ENCODE results near the gene IQGAP2.

IQGAP2 gene

GRCh38 chr5:76714751-76715485 lies 311.8 kb downstream of the IQGAP2 start:
- no peak for DNase-seq (ENCODE audit: low read depth in 2 of 2)

- no peak for DNase-seq (ENCODE audit: low read depth in 2 of 2)
Measured at GRCh38 chr5:76715486-76715735, 312.3 kb downstream of the IQGAP2 start.

- peak; percentile 28 to 35 for DNase-seq (ENCODE audit: low read depth in 2 of 2)
Measured at GRCh38 chr5:76715736-76716455, 312.8 kb downstream of the IQGAP2 start, which contains the start of gene F2R. Gene F2R (plus strand): TSS chr5:76716126. CDS start chr5:76716308, 182 bp downstream.

DNA sequence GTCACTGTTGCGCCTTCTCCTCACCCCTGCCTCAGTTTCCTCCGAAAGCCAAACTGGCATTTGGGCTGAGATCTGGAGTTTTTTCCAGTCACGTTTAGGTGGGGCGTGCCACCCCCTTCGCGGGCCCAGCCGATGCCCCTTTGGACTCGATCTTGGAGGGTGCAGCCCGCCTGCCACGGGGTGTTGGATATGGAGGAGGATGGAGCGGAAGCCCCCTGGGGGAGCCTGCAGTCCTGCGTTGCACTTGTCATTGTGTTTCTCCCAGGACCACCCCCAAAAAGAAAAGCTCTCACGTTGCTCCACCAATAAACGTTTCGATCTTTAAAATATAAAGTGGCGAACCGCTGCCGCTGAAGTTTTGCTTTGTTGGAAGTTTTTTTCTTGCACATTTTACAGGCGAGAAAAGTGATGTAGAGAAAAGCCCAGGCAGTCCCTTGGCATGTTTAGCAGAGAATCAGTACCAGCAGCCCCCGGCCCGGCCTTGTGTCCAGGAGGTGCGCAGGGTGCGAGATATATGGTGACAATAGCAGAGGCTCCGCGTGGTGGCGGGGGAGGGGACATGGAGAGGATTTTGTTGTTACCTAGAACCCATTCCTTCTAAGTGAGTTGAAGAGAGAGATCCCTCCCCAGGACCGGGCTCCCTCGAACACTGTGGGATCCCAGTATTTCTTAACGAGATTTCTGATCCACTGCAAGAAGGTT lies 313.5 kb downstream of the IQGAP2 start:
- no peak for DNase-seq (ENCODE audit: low read depth in 2 of 2)

- no peak for DNase-seq (ENCODE audit: low read depth in 2 of 2)
Measured at GRCh38 chr5:76717222-76718083, 314.4 kb downstream of the IQGAP2 start.

- no peak for DNase-seq (ENCODE audit: low read depth in 2 of 2)
Measured at GRCh38 chr5:76718381-76718832, 315.3 kb downstream of the IQGAP2 start.

GRCh38 chr5:76718880-76719279 lies 315.8 kb downstream of the IQGAP2 start:
- DNase-seq (ENCODE audit: low read depth in 2 of 2), result no peak

- DNase-seq (ENCODE audit: low read depth in 2 of 2), result no peak
Measured at GRCh38 chr5:76720988-76721569, 318.0 kb downstream of the IQGAP2 start.

- no peak for DNase-seq (ENCODE audit: low read depth in 2 of 2)
Measured at GRCh38 chr5:76723266-76723665, 320.2 kb downstream of the IQGAP2 start.

GRCh38 chr5:76723906-76724305 lies 320.8 kb downstream of the IQGAP2 start:
- no peak for DNase-seq (ENCODE audit: low read depth in 2 of 2)

DNA sequence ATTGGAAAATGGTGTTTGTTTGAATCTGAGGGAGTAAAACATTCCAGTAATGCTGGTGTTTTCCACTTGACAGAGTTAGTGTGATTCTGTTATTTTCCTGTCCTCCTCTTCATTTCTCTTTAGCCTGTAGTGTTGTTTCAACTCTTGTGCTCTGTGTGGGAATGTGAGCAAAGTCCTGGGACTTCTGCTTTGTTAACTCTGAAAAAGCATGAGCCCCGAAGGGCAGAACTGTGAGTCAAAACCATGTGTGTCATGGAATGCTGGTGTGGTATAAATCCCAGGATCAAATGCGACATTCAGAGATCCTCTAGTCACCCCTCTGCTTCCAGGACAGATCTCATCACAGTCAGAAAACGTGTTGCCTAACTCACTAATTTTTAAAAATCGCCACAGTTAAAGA lies 321.8 kb downstream of the IQGAP2 start:
- no peak for DNase-seq (ENCODE audit: low read depth in 2 of 2)

DNA sequence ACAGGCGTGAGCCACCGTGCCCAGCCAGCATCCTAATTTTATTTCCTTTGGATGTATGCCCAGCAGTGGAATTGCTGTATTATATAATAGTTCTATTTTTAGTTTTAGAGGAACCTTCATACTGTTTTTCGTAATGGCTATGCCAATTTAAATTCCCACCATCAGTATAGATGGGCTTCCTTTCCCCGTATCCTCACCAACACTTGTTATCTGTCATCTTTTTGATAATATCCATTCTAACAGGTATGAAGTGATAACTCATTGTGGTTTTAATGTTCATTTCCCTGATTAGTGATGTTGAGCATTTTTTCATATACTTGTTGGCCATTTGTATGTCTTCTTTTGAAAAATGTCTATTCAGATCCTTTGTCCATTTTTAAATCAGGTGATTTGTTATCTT lies 325.9 kb downstream of the IQGAP2 start:
- no peak for DNase-seq (ENCODE audit: low read depth in 2 of 2)

DNA sequence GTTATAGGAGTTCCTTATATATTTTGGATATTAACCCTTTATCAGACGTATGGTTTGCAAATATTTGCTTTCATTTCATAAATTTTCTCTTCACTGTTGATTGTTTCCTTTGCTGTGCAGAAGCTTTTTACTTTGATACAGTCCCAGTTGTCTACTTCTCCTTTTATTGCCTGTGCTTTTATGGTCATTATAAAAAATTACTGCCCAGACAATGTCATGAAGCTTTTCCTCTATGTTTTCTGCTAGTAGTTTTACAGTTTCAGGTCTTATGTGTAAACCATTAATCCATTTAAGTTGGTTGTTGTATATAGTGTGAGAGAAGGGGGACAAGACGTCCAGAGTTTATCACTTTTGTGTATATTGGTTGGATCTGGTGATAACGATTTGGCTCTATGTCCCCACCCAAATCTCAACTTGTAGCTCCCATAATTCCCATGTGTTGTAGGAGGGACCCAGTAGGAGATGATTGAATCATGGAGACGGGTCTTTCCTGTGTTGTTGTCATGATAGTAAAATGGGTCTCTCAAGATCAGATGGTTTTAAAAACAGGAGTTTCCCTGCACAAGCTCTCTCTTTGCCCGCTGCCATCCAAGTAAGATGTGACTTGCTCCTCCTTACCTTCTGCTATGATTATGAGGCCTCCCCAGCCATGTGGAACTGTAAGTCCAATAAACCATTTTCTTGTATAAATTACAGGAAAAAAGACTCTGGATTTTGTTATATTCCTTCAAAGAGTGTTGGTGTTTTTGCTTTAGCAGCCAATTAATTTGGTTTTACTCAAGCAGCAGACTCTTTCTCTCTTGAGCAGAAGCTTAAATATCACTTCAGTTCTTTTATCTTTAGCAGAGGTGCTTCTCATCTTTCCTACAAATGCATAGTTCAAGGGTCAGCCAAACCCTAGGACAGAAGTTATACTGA lies 326.5 kb downstream of the IQGAP2 start:
- DNase-seq (ENCODE audit: low read depth in 2 of 2), result no peak

GRCh38 chr5:76732405-76733048 lies 329.4 kb downstream of the IQGAP2 start:
- DNase-seq (ENCODE audit: low read depth in 2 of 2), result no peak

DNA sequence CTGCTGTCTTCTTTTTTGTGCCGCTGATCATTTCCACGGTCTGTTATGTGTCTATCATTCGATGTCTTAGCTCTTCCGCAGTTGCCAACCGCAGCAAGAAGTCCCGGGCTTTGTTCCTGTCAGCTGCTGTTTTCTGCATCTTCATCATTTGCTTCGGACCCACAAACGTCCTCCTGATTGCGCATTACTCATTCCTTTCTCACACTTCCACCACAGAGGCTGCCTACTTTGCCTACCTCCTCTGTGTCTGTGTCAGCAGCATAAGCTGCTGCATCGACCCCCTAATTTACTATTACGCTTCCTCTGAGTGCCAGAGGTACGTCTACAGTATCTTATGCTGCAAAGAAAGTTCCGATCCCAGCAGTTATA lies 329.9 kb downstream of the IQGAP2 start:
- DNase-seq (ENCODE audit: low read depth in 2 of 2), result no peak

- DNase-seq (ENCODE audit: low read depth in 2 of 2), result no peak
Measured at GRCh38 chr5:76735762-76736545, 332.9 kb downstream of the IQGAP2 start.

DNA sequence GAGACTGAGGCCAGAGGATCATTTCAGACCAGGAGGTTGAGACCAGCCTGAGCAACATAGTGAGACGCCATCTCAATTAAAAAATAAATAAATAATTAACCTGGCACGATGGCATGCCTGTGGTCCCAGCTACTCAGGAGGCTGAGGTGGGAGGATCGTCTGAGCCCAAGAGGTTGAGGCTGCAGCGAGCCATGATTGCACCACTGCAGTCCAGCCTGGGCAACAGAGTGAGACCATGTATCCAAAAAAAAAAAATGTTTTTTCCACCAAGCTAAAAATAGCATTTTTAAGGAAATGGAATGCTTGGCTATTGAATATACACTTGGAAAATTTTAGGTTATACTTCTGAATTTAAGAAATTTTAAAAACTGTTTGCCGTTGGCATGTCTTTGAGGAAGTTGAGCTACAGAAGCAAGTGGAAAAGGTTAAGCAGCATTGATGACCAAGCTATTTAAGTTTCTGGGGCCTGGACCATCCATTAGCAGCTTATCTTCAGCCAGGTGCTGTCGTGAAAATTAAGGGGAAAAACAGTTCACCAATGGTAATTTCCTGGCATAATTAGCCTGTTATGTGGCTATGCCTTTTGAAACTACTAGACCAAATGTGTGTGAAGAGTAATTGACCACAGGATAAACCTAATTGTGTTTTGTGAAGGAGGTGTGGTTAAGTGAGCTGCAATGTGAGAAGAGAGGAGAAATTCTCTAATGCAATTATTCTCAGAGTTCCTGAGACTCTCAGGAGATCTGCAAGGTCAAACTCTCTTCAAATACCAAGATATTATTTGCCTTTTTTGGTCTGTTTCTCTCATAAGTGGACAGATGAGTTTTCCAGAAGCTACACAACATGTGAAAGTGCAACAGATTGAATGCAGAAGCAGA lies 333.8 kb downstream of the IQGAP2 start:
- no peak for DNase-seq (ENCODE audit: low read depth in 2 of 2)

GRCh38 chr5:76737846-76738245 lies 334.8 kb downstream of the IQGAP2 start:
- no peak for DNase-seq (ENCODE audit: low read depth in 2 of 2)

Data from stimulated activated CD4-positive, alpha-beta T cell treated with anti-CD3 and anti-CD28 coated beads, Interleukin-1b, Interleukin-23, amount 100 ng/mL, for 4 hours (primary cell).